Stimulated activated naive B cell treated with anti-CD40 and anti-IgM and Interleukin-4, amounts not matched to agents 10 μg/mL and 1 μg/mL and 100 μg/mL, for 72 hours (primary cell): Measurements from ENCODE around the gene ADRA1B.
A peak's percentile ranks its signal among the peaks of the same experiment; 100 is the strongest.

Experiments
- ATAC-seq, 2 donors: fragments of 150-1000 bp; cut with Tn5 transposase; replicated peaks; 2 replicates each; pipeline ENCODE4 v1.10.0; 2021; ENCODE audit warnings: moderate library complexity in 1 of 2
- DNase-seq: peaks from one replicate; pipeline ENCODE4 v3.0.0; 2021
- H3K27ac Mint-ChIP-seq: one replicate; pipeline ENCODE4 v1.8.0; 2022; ENCODE audit warnings: mild to moderate bottlenecking, mixed read lengths
- H3K27me3 Mint-ChIP-seq, 2 donors: one replicate each; pipeline ENCODE4 v1.8.0; 2022; ENCODE audit warnings: mixed read lengths in 2 of 2
- H3K36me3 Mint-ChIP-seq, 2 donors: one replicate each; pipeline ENCODE4 v1.8.0; 2022; ENCODE audit warnings: mixed read lengths in 2 of 2, mild to moderate bottlenecking in 1 of 2
- H3K4me1 Mint-ChIP-seq, 2 donors: one replicate each; pipeline ENCODE4 v1.8.0; 2022; ENCODE audit warnings: mixed read lengths in 2 of 2, mild to moderate bottlenecking in 1 of 2
- H3K4me3 Mint-ChIP-seq, 2 donors: one replicate each; pipeline ENCODE4 v1.8.0; 2022; ENCODE audit warnings: mild to moderate bottlenecking in 2 of 2, mixed read lengths in 2 of 2, moderate library complexity in 1 of 2
- H3K9me3 Mint-ChIP-seq, 2 donors: one replicate each; pipeline ENCODE4 v1.8.0; 2022; ENCODE audit warnings: mixed read lengths in 2 of 2, mild to moderate bottlenecking in 1 of 2

Gene ADRA1B

DNA sequence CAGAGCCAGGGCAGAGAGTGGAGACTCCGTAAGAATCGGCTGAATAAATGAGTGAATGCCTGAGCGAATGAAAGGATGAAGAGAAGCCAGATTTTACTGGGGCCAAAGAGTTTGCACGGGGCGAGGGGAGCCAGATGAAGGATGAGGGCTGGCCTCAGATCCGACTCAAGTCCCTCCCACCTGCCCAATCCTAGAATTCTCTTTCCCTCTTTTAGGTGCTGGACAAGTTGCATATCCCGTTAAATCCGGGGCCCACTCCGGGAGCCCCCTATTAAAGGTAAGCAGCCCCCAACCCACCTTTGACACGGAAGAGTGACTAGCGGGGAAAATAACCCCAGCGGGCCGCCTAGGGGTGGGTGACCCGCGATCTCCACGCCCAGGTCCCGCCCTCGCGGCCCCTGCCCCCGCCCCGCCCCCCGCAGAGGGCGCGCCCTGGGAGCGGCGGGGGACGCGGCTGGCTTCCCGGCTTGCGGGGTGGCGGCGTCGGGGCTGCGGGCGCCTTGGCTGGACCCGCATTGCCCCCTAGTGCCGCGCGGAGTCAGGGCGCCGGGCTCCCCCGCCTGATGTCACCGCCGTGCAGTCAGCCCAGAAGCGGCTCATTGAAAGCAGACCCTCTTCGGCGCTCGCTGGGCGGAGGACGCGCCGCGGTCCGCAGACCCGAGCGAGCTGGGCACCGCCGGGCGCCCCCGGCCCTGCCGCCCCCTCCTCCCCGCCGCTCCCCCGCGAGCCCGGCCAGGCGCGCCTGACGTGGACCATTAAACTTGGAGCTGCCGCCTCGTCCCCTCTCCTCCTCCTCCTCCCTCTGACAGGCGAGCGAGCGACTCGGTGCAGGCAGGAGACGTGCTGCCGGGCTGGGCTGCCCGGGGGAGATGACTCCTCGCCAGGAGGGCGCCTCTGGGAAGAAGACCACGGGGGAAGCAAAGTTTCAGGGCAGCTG is at the start of gene ADRA1B:
Gene ADRA1B, plus strand, starts transcription at position 579 of the 937 bp plus-strand sequence. CDS start 424 bp downstream, outside the sequence.
- Mint-ChIP-seq H3K27me3 (peaks cover 60 to 66% of the 10 kb centered on the region in 2 donors), H3K36me3 (no peaks in the 10 kb centered on the region), H3K27ac (no peak within 1 kb of the TSS), H3K4me3 (peak within 1 kb of the TSS; percentile 63 to 75), H3K9me3 (no peaks in the 10 kb centered on the region), H3K4me1 (peaks cover 10 to 20% of the 10 kb centered on the region in 2 donors)
- ATAC-seq (peak; percentile 92 to 95), DNase-seq (peak; percentile 31)

DNA sequence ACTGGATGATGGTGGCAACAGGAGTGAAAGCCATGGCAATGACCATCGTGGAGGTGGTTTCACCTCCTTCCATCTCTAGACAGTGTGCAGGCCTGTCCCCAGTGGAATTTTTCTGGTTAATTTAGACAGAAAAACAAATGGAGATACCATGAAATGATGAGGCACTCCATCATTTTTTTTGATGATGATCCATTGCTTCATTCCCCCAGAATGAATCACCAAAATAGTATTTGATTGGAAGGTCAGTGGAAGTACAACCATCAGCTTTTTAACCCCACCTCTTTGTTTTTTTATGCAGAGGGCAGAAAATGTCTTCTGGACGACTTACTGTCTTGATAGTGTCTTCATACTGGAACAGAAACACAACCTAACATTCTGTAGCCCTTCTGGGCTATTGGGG is 42.6 kb upstream of the ADRA1B start:
- Mint-ChIP-seq H3K27me3 (peaks cover 21 to 32% of the 10 kb centered on the region in 2 donors), H3K4me3 (no peak overlapping the region), H3K4me1 (peaks cover 0 to under 1% of the 10 kb centered on the region in 2 donors), H3K36me3 (no peaks in the 10 kb centered on the region), H3K27ac (no peak overlapping the region), H3K9me3 (no peaks in the 10 kb centered on the region)
- ATAC-seq: no peak
- DNase-seq: no peak

DNA sequence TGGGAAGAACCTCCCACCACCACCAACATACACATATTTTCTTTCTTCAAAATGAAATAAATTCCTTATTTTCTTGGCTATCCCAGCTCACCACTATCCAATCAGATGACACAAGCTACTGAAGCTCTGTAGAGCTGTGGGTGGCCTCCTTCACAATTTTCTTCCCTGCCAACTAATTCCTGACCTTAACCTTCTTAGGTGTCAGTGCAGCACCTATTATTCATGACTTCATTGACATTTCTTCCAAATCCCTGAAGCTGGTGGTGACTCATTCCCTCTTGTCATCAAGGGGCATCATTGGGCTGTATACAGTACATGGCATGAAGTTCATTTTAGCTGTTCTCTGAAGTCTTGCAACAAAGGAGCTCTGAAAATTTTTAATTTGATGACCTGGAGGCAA is 42.0 kb upstream of the ADRA1B start:
- ATAC-seq (no peak), DNase-seq (no peak)
- Mint-ChIP-seq H3K27ac (no peak overlapping the region), H3K9me3 (no peaks in the 10 kb centered on the region), H3K4me1 (peaks cover 2 to 7% of the 10 kb centered on the region in 2 donors), H3K4me3 (no peak overlapping the region), H3K36me3 (no peaks in the 10 kb centered on the region), H3K27me3 (peaks cover 26 to 38% of the 10 kb centered on the region in 2 donors)

DNA sequence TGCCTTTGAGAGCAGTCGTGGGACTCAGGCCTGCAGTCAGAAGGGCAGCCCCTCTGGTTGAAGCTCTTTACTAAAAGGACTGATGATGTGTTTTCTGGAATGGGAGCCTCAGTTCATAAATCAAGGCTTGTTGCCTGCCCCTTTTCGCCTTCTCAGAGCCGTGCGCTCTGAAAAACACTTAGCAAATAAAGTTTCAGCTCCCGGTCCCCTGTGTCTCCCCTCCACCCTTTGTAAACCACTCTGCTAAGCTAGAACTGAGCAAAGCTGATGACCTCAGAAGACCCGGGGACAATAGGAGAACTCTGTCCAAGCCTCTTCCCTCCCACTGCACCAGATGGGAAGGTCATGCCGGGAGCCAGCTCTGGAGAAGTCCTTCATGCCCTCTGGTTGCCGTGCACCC is 39.3 kb upstream of the ADRA1B start:
- no peak overlapping the region for H3K27ac Mint-ChIP-seq
- H3K4me3 Mint-ChIP-seq: no peak overlapping the region
- H3K27me3 Mint-ChIP-seq: peaks cover 38 to 59% of the 10 kb centered on the region in 2 donors

DNA sequence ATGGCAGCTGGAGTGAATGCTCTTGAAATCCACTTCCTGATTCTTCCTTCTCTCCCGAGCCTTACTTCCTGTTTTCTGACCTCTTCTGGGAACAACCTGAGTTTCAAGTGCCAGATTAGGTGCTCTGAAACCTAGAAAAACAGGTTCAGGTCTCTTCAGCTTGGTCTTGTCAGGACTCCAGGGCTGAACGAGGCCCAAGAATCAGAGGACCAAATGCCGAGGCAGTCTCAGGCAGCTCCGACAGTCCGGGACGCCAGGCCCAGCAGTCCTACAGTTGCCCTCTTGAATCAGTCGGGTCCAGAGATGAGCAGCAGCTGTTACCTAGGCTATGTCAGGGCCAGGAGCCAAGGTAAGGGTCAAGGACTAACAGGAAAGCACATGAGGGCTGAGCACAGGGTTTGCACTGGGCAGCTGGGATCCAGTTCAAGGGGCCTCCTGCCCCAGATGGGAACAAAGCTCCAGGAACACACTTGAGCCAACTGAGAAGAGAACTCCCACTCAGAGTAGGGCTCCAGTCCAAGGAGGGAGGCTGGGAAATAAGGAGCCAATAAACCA is 38.3 kb upstream of the ADRA1B start:
- DNase-seq (no peak), ATAC-seq (no peak)
- Mint-ChIP-seq H3K27me3 (peaks cover 45 to 64% of the 10 kb centered on the region in 2 donors), H3K4me1 (peaks cover 4 to 11% of the 10 kb centered on the region in 2 donors), H3K9me3 (no peaks in the 10 kb centered on the region), H3K27ac (no peak overlapping the region), H3K4me3 (no peak overlapping the region), H3K36me3 (no peaks in the 10 kb centered on the region)

More for the DNA sequence above, 39.3 kb upstream of the ADRA1B start:
- Mint-ChIP-seq H3K36me3 (no peaks in the 10 kb centered on the region), H3K4me1 (peaks cover 4 to 11% of the 10 kb centered on the region in 2 donors), H3K9me3 (no peaks in the 10 kb centered on the region)
- DNase-seq: no peak
- no peak for ATAC-seq

- H3K27me3 Mint-ChIP-seq: peaks cover 42 to 56% of the 10 kb centered on the region in 2 donors
- DNase-seq (no peak), ATAC-seq (no peak)
- no peak overlapping the region for H3K4me3 Mint-ChIP-seq
- H3K4me1 Mint-ChIP-seq: peaks cover 4 to 11% of the 10 kb centered on the region in 2 donors
- H3K36me3 Mint-ChIP-seq: no peaks in the 10 kb centered on the region
- H3K27ac Mint-ChIP-seq: no peak overlapping the region
- no peaks in the 10 kb centered on the region for H3K9me3 Mint-ChIP-seq
Measured at GRCh38 chr5:159878988-159879471, 37.3 kb upstream of the ADRA1B start.

- DNase-seq (no peak), ATAC-seq (no peak)
- peaks cover 42 to 48% of the 10 kb centered on the region in 2 donors for H3K27me3 Mint-ChIP-seq
- H3K4me3 Mint-ChIP-seq: no peak overlapping the region
- no peaks in the 10 kb centered on the region for H3K9me3 Mint-ChIP-seq
- peaks cover 4 to 11% of the 10 kb centered on the region in 2 donors for H3K4me1 Mint-ChIP-seq
- H3K27ac Mint-ChIP-seq: no peak overlapping the region
- H3K36me3 Mint-ChIP-seq: no peaks in the 10 kb centered on the region
Measured at GRCh38 chr5:159880676-159881075, 35.6 kb upstream of the ADRA1B start.

- Mint-ChIP-seq H3K4me3 (no peak overlapping the region), H3K27ac (no peak overlapping the region), H3K4me1 (peaks cover 4 to 11% of the 10 kb centered on the region in 2 donors), H3K36me3 (no peaks in the 10 kb centered on the region), H3K27me3 (peaks cover 42 to 45% of the 10 kb centered on the region in 2 donors), H3K9me3 (no peaks in the 10 kb centered on the region)
- ATAC-seq (no peak), DNase-seq (no peak)
Measured at GRCh38 chr5:159881967-159882366, 34.3 kb upstream of the ADRA1B start.

DNA sequence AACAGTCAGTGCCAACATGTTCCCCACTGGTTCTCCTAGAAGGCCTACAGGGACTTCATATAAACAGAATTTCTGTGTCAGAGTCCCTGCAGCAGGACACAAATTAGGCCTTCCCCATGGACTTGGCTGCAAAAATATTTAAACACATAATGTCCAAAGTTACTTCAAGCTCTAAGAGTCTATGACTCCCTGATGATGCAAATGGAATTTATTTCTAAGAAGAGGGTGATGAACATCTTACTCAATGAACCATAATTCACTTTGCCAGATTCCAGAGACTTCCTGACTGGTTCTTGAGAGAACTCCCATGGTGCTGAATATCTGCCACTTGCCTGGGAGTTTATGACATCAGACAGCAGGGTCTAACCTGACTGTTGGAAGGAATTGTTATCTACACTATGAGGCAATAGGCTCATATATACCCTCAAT is 32.7 kb upstream of the ADRA1B start:
- peaks cover 32 to 40% of the 10 kb centered on the region in 2 donors for H3K27me3 Mint-ChIP-seq
- DNase-seq (no peak), ATAC-seq (no peak)
- peaks cover 4 to 11% of the 10 kb centered on the region in 2 donors for H3K4me1 Mint-ChIP-seq
- H3K9me3 Mint-ChIP-seq: no peaks in the 10 kb centered on the region
- no peak overlapping the region for H3K4me3 Mint-ChIP-seq
- no peak overlapping the region for H3K27ac Mint-ChIP-seq
- H3K36me3 Mint-ChIP-seq: no peaks in the 10 kb centered on the region

GRCh38 chr5:159884917-159885620 is 31.2 kb upstream of the ADRA1B start:
- Mint-ChIP-seq H3K27me3 (peaks cover 31 to 39% of the 10 kb centered on the region in 2 donors), H3K9me3 (no peaks in the 10 kb centered on the region), H3K4me3 (no peak overlapping the region), H3K27ac (no peak overlapping the region), H3K36me3 (no peaks in the 10 kb centered on the region), H3K4me1 (no peaks in the 10 kb centered on the region)
- ATAC-seq (no peak), DNase-seq (no peak)

- H3K4me1 Mint-ChIP-seq: no peaks in the 10 kb centered on the region
- H3K9me3 Mint-ChIP-seq: no peaks in the 10 kb centered on the region
- peaks cover 24 to 29% of the 10 kb centered on the region in 2 donors for H3K27me3 Mint-ChIP-seq
- H3K4me3 Mint-ChIP-seq: no peak overlapping the region
- ATAC-seq (no peak), DNase-seq (no peak)
- H3K36me3 Mint-ChIP-seq: no peaks in the 10 kb centered on the region
- no peak overlapping the region for H3K27ac Mint-ChIP-seq
Measured at GRCh38 chr5:159886296-159886695, 30.0 kb upstream of the ADRA1B start.

DNA sequence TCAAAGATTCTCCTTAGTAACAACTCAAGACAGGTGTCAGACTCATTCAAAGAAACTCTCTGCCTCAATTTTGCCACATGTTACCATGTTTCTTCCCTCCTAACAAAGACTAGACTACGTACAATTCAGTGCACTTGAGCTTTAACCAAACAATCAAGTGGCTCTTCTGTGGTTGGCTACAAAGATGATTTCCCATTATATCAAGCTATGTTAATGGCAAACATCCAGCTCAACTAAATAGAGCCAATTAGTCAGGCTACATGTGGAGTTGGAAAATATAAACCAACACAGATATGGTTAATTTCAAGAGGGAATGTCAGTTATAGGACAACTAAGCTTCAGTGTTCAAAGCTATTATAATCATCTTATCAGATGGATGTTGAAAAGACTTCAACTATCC is 29.2 kb upstream of the ADRA1B start:
- Mint-ChIP-seq H3K4me1 (no peaks in the 10 kb centered on the region), H3K9me3 (no peaks in the 10 kb centered on the region), H3K4me3 (no peak overlapping the region), H3K36me3 (no peaks in the 10 kb centered on the region), H3K27me3 (peaks cover 19 to 22% of the 10 kb centered on the region in 2 donors), H3K27ac (no peak overlapping the region)
- no peak for DNase-seq
- no peak for ATAC-seq

DNA sequence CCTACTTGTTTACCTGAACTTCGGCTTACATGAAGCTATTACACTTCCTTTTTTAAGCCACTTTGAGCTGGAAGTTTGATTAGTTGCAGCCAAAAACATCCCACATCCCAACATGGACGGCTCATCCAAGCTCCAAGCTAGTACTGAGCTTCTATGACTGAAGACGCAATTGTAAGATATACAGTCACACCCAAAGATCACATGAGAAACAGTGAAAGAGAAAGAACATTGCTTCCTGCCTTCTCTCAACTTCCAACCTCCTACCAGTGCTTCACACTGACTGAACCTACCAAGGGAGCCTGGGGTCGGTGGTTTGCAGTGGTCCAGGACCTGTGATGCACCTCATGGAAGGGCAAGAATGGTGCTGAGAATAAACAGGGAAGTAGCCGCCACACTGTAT is 27.4 kb upstream of the ADRA1B start:
- ATAC-seq (no peak), DNase-seq (no peak)
- H3K9me3 Mint-ChIP-seq: no peaks in the 10 kb centered on the region
- H3K27ac Mint-ChIP-seq: no peak overlapping the region
- H3K4me1 Mint-ChIP-seq: no peaks in the 10 kb centered on the region
- H3K4me3 Mint-ChIP-seq: no peak overlapping the region
- no peaks in the 10 kb centered on the region for H3K36me3 Mint-ChIP-seq
- peaks cover 13 to 21% of the 10 kb centered on the region in 2 donors for H3K27me3 Mint-ChIP-seq

DNA sequence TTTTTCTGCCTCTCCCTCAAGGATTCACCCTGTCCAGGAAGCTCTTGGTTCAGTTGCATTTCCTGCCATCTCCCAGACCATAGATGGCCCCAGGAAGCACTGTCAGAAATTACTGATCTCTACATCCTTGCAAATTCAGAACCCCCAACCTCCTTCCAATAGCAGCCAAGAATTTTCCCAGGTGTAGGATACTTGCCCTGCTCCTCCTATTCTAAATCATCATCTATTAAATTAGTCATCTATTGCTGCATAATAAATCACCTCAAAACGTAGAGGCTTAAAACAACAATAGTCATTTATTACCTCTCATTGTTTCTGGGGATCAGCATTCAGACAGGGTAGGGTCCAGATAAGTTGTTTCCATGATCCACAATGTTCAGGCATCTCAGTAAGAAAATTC is 26.1 kb upstream of the ADRA1B start:
- no peak overlapping the region for H3K27ac Mint-ChIP-seq
- H3K4me1 Mint-ChIP-seq: no peaks in the 10 kb centered on the region
- H3K27me3 Mint-ChIP-seq: peaks cover 13 to 27% of the 10 kb centered on the region in 2 donors
- DNase-seq (no peak), ATAC-seq (no peak)
- no peaks in the 10 kb centered on the region for H3K36me3 Mint-ChIP-seq
- H3K9me3 Mint-ChIP-seq: no peaks in the 10 kb centered on the region
- no peak overlapping the region for H3K4me3 Mint-ChIP-seq
